Measurements from ENCODE around the gene MPDZ. TPM values are rescaled to one million over a fixed set of nuclear protein-coding genes. Genes with fewer than 3 reads are reported as not detected.

The MPDZ gene
- total RNA-seq, 1 donor from 2014 or later = not detected

DNA sequence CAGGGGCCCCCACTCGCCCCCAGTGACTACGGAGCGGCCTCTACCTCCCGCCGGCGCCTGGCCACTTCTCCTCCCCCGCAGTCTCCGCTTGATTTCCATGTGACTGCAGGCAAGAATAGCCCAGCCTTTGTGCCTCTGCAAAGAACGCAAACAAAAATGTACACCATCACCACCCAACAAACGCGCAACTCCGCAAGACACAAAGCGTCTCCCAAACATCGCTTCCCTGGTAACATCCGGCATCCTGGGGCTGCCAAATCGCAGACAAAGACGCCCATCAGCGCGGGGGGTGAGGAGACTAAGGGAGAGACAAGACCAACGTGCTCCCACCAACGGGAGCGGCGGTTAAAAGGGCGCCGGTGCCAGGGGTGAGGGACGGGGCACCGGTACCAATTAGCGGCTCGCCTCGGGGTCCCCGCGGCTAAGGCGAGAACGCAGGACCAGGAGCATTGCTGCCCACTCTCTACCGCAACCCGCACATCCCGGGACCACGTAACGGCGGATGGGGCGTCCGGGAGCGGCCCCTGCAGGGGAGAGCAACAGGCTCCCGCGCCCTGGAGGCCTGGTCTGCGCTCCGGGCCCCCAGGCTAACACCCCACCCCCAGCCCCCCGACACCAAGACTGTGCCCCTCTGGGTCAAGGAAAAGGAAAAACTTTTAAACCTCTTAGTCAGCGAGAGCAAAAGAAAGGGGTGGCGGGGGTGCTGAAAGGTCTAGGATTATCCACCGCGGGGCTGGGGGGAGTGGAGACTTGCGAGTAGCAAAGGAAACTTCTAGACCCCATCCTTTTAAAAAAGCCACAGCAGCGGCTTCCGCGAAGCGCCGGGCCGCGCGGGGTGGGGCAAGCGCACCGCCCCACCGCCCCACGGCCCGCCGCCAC, 885 bp downstream of the MPDZ start:
- H3K27ac Mint-ChIP-seq = no peak overlapping the region
- no peak for DNase-seq

DNA sequence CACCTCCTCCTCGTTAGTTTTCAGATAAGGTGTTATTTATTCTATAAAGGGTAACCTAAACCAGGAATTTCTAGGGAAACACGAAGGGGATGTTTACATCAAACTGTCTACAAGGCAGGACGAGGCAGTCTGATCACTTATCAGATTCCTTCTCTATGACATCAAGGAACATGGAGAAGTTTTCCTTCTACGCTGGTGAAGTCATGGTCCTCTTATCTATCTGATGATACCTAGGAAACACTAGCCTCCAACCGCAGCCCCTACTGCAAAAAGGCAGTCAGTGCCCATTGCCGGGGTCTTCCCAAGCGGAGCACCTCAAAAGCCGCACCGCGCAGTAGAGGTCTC, 1.5 kb downstream of the MPDZ start:
- H3K27me3 Mint-ChIP-seq = peaks cover 21% of the 10 kb centered on the region
- H3K9me3 Mint-ChIP-seq = no peaks in the 10 kb centered on the region
- no peaks in the 10 kb centered on the region for H3K36me3 Mint-ChIP-seq (ENCODE audit: low read depth)
- H3K4me1 Mint-ChIP-seq = no peaks in the 10 kb centered on the region
- H3K27ac Mint-ChIP-seq = no peak overlapping the region
- H3K4me3 Mint-ChIP-seq = no peak overlapping the region
- intact Hi-C loops (cut with micrococcal nuclease) = no loop called here
- no peak for DNase-seq

More for the DNA sequence above, 885 bp downstream of the MPDZ start:
- Mint-ChIP-seq H3K4me3 (no peak overlapping the region), H3K4me1 (no peaks in the 10 kb centered on the region), H3K9me3 (no peaks in the 10 kb centered on the region), H3K36me3 (ENCODE audit: low read depth) (no peaks in the 10 kb centered on the region), H3K27me3 (peaks cover 21% of the 10 kb centered on the region)
- intact Hi-C loops (cut with micrococcal nuclease) = no loop called here

DNA sequence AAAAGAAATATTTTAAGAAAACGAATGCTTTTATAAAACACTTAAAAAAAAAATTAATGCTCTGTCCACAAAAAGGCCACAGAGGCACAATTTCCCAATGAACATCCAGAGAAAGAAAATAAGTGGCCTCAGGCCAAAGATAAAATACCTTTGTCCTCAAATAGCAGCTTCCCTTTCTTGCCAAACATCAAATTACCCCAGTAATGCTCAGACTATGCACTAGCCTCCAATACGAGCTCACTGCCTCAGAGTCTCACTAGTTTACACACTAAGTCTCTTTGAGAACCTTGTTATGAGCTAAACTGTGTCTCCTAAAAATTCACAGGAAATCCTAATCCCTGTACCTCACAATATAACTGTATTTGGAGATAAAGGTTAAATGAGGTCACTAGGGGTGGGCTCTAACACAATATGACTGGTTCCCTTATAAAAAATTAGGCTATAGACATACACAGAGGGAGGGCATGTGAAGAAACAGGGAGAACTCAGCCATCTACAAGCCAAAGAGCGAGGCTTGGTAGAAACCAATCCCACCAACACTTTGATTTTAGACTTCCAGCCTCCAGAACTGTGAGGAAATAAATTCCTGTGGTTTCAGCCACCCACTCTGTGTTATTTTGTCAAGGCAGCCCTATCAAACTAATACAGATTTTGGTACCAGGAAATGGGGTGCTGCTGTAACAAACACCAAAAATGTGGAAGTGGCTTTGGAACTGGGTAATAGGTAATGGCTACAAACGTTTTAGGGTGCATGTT, 4.4 kb downstream of the MPDZ start:
- intact Hi-C loops (cut with micrococcal nuclease) = no loop called here
- no peak overlapping the region for H3K27ac Mint-ChIP-seq
- peaks cover 15% of the 10 kb centered on the region for H3K27me3 Mint-ChIP-seq
- H3K36me3 Mint-ChIP-seq (ENCODE audit: low read depth) = no peaks in the 10 kb centered on the region
- no peak for DNase-seq
- H3K9me3 Mint-ChIP-seq = no peaks in the 10 kb centered on the region
- H3K4me3 Mint-ChIP-seq = no peak overlapping the region
- no peaks in the 10 kb centered on the region for H3K4me1 Mint-ChIP-seq

DNA sequence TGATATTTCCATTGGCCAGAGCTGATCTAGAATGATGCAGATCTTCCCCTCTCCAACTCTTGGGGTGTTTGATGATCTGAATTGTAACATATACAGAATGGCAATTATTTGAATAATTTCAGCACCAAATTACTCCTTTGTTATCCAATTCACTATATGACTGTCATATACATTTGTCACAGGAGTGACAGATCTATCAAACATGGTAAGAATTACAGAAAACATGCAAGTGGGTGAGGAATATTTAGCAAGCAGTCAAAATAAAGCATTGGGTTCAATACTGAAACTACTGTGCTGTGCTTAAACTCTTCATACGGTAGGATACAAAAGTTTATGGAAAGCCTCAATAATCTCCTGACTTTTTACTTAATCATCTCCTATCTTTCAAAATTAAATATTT, 8.8 kb downstream of the MPDZ start:
- H3K4me1 Mint-ChIP-seq = no peaks in the 10 kb centered on the region

DNA sequence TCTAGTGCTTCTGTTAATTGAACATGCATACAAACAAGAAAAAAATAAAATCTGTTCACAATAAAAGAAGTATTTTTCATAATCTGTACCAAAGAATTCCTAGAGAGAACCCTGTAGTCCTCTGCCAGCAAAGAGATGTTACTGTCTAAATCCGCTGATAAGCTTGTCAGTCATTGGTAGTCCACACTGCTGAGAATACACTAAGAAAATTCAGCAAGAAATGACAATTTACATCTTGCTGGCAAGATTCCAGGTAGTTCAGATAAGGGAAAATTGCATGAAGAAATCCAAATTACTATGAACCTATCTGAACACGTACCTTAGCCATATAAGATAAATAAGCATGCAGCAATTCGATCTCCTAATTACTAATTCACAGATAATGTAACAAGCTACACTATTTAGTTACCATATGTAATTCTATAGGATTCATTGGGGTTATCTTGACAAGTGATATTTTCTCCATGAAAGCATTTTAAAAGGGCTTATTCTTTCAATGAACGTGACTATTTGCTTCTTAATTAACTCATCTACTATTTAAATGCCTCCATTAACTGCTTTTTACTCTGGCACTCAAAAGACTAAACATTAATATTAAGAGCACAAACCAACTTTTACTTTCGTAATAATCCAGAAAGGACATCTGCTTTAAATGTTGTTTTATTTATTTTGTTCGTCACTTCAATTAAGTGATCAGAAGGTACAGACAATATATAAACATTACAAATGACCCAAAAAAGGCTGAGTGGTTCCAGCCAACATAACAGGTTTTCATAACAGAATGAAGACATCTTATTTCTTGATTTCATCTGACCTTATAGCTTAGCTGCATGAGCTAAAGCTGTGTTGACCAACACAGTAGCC, 9.7 kb downstream of the MPDZ start:
- Mint-ChIP-seq H3K4me1 (no peaks in the 10 kb centered on the region), H3K36me3 (ENCODE audit: low read depth) (no peaks in the 10 kb centered on the region), H3K27ac (no peak overlapping the region), H3K9me3 (no peaks in the 10 kb centered on the region), H3K27me3 (no peaks in the 10 kb centered on the region), H3K4me3 (no peak overlapping the region)
- no peak for DNase-seq
- intact Hi-C loops (cut with micrococcal nuclease) = no loop called here

More for the DNA sequence above, 8.8 kb downstream of the MPDZ start:
- Mint-ChIP-seq H3K36me3 (ENCODE audit: low read depth) (no peaks in the 10 kb centered on the region), H3K9me3 (no peaks in the 10 kb centered on the region), H3K27me3 (no peaks in the 10 kb centered on the region), H3K27ac (no peak overlapping the region), H3K4me3 (no peak overlapping the region)
- intact Hi-C loops (cut with micrococcal nuclease) = no loop called here
- DNase-seq = no peak

DNA sequence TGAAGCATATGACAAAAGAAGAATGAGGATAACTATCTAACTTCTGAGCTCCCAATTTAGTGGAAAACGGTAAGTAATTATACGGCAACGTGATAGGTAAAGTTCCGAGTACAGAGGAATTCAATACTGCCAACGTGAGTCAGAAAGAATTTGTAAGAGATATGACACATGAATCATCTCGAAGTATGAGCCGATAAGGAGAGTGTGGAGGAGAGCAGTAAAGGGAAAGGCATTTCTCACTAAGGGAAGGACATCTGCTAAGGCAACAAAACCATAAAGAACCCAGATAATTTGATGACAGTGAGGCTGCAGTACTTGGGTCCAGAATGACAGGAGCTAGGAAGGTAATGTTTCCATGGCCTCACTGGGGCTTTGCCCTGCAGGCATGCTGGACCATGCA, 11.0 kb downstream of the MPDZ start:
- H3K4me3 Mint-ChIP-seq = no peak overlapping the region
- no peak for DNase-seq
- no peaks in the 10 kb centered on the region for H3K27me3 Mint-ChIP-seq
- no peaks in the 10 kb centered on the region for H3K4me1 Mint-ChIP-seq
- no peaks in the 10 kb centered on the region for H3K9me3 Mint-ChIP-seq
- H3K27ac Mint-ChIP-seq = no peak overlapping the region
- H3K36me3 Mint-ChIP-seq (ENCODE audit: low read depth) = no peaks in the 10 kb centered on the region
- intact Hi-C loops (cut with micrococcal nuclease) = no loop called here

DNA sequence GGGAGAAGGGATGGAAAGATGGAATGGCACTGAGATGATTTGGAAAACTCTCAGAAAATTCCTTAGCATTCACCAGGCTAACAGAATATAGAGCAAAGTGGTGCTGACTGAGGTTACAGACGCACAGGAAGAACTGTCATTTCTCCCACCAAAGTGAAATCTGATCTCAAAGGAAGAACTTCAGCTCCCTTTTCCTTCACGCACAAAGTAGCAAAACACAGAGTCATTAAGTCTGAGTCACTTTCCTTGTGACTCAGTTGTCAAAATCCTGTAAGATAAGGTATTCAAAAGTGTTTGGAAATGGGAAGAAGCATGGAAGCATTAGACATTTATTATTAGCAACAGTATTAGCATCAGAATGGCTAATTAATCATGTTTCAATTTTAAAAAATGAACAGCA, 11.7 kb downstream of the MPDZ start:
- H3K4me1 Mint-ChIP-seq = no peaks in the 10 kb centered on the region
- H3K9me3 Mint-ChIP-seq = no peaks in the 10 kb centered on the region
- no peaks in the 10 kb centered on the region for H3K27me3 Mint-ChIP-seq
- H3K27ac Mint-ChIP-seq = no peak overlapping the region
- no peak overlapping the region for H3K4me3 Mint-ChIP-seq
- intact Hi-C loops (cut with micrococcal nuclease) = no loop called here
- H3K36me3 Mint-ChIP-seq (ENCODE audit: low read depth) = no peaks in the 10 kb centered on the region
- no peak for DNase-seq

DNA sequence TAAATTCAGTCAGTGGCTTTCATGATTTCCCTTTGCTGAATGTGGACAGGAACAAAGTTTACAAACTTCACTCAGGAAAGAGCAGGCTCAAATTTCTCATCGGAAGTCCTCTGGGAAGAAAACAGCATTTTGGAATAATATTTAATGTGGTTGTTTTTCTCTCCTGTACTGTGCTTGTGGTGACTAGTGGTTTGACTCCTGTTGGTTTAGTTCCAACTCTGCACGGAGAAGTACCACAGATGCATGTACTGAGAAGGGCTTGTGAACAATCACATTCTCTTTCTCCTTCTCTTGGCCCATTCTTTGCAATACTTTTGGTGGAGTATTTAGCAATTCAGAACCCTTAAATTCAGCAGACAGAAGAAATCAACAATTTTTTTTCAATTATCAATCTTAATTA, 13.3 kb downstream of the MPDZ start:
- Mint-ChIP-seq H3K27ac (no peak overlapping the region), H3K27me3 (no peaks in the 10 kb centered on the region), H3K9me3 (no peaks in the 10 kb centered on the region), H3K4me3 (no peak overlapping the region), H3K36me3 (ENCODE audit: low read depth) (no peaks in the 10 kb centered on the region), H3K4me1 (no peaks in the 10 kb centered on the region)
- no peak for DNase-seq
- intact Hi-C loops (cut with micrococcal nuclease) = no loop called here

DNA sequence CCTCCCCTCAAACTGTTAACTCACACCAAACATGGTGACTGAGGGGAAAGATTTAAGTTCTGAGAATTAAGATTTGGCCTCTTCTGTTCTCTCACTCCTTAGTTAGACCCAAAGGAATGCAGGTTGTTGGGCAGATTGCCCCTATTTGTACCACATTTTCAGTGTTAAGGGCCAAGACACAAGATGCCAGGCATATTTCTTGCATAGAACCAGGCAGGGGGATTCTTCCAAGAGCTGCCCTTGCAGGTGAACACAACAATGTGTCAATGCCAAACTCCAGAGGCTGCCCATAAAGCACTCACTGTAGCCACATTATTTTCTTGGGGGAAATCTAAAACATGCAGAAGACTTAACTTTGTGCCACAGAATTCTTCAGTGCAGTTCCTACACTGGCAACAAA, 14.7 kb downstream of the MPDZ start:
- H3K27ac Mint-ChIP-seq = no peak overlapping the region

DNA sequence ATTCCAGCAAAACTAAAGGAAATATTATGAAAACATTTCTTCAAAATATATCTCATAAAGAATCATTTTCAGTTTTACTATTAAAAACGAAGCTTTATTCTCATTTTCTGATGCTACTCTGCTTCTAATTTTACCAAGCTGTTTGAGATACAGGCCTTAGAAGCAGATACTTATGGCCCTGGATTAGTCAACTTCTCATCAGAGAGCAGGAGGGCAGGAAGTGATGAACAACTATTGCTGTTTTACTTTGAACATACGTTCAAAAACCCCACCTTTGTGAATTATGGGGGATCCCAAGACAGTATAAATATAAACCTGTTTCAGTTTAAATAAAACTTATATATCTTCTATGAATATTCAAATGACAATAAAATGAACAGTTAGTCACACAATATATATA, 16.0 kb downstream of the MPDZ start:
- no peaks in the 10 kb centered on the region for H3K36me3 Mint-ChIP-seq (ENCODE audit: low read depth)
- intact Hi-C loops (cut with micrococcal nuclease) = no loop called here
- no peaks in the 10 kb centered on the region for H3K27me3 Mint-ChIP-seq
- no peak for DNase-seq
- no peaks in the 10 kb centered on the region for H3K9me3 Mint-ChIP-seq
- H3K4me1 Mint-ChIP-seq = no peaks in the 10 kb centered on the region
- H3K4me3 Mint-ChIP-seq = no peak overlapping the region
- no peak overlapping the region for H3K27ac Mint-ChIP-seq

More for the DNA sequence above, 14.7 kb downstream of the MPDZ start:
- Mint-ChIP-seq H3K4me3 (no peak overlapping the region), H3K4me1 (no peaks in the 10 kb centered on the region), H3K36me3 (ENCODE audit: low read depth) (no peaks in the 10 kb centered on the region), H3K9me3 (no peaks in the 10 kb centered on the region), H3K27me3 (no peaks in the 10 kb centered on the region)
- no peak for DNase-seq
- intact Hi-C loops (cut with micrococcal nuclease) = no loop called here

DNA sequence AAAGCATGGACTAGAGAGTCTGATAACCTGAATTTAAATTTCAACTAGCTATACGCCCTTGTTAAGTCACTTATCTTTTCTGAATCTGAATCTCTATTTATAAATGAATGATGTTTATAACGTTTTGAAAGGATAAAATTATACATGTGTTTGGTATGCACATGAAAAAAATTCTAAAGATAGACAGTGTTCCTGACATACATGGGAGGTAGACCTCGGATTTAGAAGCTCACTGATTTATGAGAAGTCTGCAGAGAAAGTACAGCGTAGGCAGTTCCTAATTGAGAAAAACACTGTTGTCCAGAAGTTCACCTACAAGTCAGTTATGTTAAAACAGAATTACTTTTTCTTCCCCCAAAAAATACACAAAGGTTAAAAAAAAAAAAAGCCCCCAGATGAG, 26.6 kb downstream of the MPDZ start:
- intact Hi-C loops (cut with micrococcal nuclease) = no loop called here
- no peak overlapping the region for H3K27ac Mint-ChIP-seq
- H3K4me1 Mint-ChIP-seq = no peaks in the 10 kb centered on the region
- H3K27me3 Mint-ChIP-seq = no peaks in the 10 kb centered on the region
- H3K36me3 Mint-ChIP-seq (ENCODE audit: low read depth) = no peaks in the 10 kb centered on the region
- no peak overlapping the region for H3K4me3 Mint-ChIP-seq
- H3K9me3 Mint-ChIP-seq = peaks cover 4% of the 10 kb centered on the region
- no peak for DNase-seq

DNA sequence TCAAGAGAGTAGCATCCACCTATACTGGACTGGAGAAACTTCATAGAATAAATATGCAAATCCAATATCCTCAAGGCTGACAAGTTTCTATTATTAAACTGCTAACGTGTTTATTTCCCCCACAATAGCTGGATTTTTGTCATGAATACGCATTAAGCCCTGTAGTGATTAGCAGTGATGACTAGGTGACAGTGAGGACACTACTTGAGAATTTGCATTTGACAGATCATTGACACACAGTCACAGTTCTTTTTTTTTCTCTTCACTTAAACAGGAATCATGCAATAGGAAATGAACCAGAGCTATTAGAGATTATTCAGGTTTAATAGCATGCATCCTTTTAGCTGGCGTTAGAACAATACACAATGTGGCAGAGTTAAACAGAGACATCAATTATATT, 35.3 kb downstream of the MPDZ start:
- no peaks in the 10 kb centered on the region for H3K9me3 Mint-ChIP-seq
- no peak for DNase-seq
- H3K4me3 Mint-ChIP-seq = no peak overlapping the region
- no peaks in the 10 kb centered on the region for H3K36me3 Mint-ChIP-seq (ENCODE audit: low read depth)
- H3K27ac Mint-ChIP-seq = no peak overlapping the region
- intact Hi-C loops (cut with micrococcal nuclease) = no loop called here
- H3K4me1 Mint-ChIP-seq = no peaks in the 10 kb centered on the region
- H3K27me3 Mint-ChIP-seq = no peaks in the 10 kb centered on the region

DNA sequence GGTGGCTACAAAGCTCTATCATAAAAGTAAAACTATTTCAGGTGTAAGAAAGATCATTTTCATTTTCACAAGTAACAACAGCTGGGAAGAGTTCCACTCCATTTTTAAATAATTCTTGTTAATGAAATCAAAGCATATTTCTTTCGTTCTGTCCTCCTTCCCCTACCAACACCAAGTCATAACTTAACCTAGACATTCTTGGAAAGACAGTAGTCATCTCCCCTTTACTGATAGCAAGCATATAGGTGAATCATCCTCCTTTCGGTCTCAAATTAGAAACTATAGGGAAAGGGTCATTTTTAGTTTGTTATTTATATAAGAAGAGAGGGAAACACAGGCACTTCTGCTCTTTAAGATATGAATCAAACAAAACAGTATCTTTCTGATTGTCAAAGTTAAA, 38.2 kb downstream of the MPDZ start:
- Mint-ChIP-seq H3K36me3 (ENCODE audit: low read depth) (no peaks in the 10 kb centered on the region), H3K27ac (no peak overlapping the region), H3K9me3 (peaks cover 4% of the 10 kb centered on the region), H3K4me1 (no peaks in the 10 kb centered on the region), H3K27me3 (no peaks in the 10 kb centered on the region), H3K4me3 (no peak overlapping the region)
- intact Hi-C loops (cut with micrococcal nuclease) = no loop called here
- no peak for DNase-seq

DNA sequence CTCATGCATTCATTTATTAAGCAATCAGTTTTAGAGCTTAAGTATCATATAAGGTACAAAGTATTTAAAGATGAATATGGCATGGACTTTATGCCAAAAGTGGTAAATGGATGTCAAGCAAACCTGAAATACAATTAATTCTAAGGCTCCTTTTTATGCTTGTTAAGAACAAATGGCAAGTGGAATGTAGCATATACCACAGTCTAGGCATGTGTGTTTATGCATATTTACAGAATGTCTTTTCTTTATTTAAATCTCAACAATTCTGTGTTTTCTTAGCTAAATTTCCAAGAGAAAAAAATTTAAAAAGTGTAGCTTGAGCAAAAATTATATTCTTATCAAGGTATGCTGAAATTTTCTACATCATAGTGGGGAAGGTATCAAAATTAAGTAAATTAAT, 39.8 kb downstream of the MPDZ start:
- no peak overlapping the region for H3K4me3 Mint-ChIP-seq
- H3K9me3 Mint-ChIP-seq = peaks cover 4% of the 10 kb centered on the region
- H3K27ac Mint-ChIP-seq = no peak overlapping the region
- no peaks in the 10 kb centered on the region for H3K36me3 Mint-ChIP-seq (ENCODE audit: low read depth)
- no peak for DNase-seq
- no peaks in the 10 kb centered on the region for H3K4me1 Mint-ChIP-seq
- no peaks in the 10 kb centered on the region for H3K27me3 Mint-ChIP-seq
- intact Hi-C loops (cut with micrococcal nuclease) = no loop called here

Measured in activated CD4-positive, alpha-beta T cell treated with anti-CD3 and anti-CD28 coated beads, Interleukin-2, amount 10 ng/mL, durations not matched to agents 24 days and 14 days (primary cell).